ENCODE data around the gene ACD. TPM values are rescaled to one million over a fixed set of nuclear protein-coding genes. Genes with fewer than 3 reads are reported as not detected.
A peak's percentile ranks its signal among the peaks of the same experiment; 100 is the strongest.

Gene ACD
- total and polyA plus RNA-seq, 4 donors = 13.2 to 19.7 (median 15.9) TPM

DNA sequence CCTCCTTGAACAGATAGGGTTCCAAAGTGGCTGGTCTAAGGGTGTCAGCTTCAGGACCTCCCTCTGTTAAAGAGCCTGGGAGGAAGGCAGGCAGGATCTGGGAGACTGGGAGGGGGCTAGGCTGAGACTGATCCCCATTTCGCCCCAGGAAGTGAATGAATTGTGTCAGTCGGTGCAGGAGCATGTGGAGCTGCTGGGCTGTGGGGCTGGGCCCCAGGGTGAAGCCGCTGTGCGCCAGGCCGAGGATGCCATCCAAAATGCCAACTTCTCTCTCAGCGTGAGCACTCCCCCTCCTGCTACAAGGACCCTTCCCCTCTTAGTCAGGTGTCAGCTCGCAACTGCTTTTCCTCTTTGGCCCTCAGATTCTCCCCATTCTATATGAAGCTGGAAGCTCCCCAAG lies 9.0 kb downstream of the ACD start:
- Histone ChIP-seq H3K4me3 (no peak overlapping the region), H3K9ac (ENCODE audit: insufficient read depth in 1 of 2, low read length in 2 of 2) (no peak overlapping the region), H3K27ac (ENCODE audit: low read depth in 1 of 2, low read length in 1 of 2) (no peak overlapping the region), H3K27me3 (ENCODE audit: control insufficient read depth in 3 of 3, insufficient read depth in 3 of 3, low read length in 2 of 3) (peaks cover 0 to 61% (median 52%) of the 10 kb centered on the region in 3 donors), H3K9me3 (ENCODE audit: control insufficient read depth in 4 of 4, insufficient read depth in 3 of 4, low read length in 3 of 4) (no peaks in the 10 kb centered on the region), H3K36me3 (ENCODE audit: control insufficient read depth in 4 of 4, insufficient read depth in 4 of 4, low read length in 4 of 4) (no peaks in the 10 kb centered on the region), H3K4me1 (ENCODE audit: control insufficient read depth in 5 of 5, insufficient read depth in 5 of 5, low read length in 5 of 5) (peaks cover 0 to 8% (median 5%) of the 10 kb centered on the region in 5 donors)
- no peak for ATAC-seq (ENCODE audit: insufficient read depth, low FRiP score)
- WGBS, 2 donors = 92 to 95% methylated on average over 7 of the region's 7 CpGs
- TF ChIP-seq, protein P1, sequence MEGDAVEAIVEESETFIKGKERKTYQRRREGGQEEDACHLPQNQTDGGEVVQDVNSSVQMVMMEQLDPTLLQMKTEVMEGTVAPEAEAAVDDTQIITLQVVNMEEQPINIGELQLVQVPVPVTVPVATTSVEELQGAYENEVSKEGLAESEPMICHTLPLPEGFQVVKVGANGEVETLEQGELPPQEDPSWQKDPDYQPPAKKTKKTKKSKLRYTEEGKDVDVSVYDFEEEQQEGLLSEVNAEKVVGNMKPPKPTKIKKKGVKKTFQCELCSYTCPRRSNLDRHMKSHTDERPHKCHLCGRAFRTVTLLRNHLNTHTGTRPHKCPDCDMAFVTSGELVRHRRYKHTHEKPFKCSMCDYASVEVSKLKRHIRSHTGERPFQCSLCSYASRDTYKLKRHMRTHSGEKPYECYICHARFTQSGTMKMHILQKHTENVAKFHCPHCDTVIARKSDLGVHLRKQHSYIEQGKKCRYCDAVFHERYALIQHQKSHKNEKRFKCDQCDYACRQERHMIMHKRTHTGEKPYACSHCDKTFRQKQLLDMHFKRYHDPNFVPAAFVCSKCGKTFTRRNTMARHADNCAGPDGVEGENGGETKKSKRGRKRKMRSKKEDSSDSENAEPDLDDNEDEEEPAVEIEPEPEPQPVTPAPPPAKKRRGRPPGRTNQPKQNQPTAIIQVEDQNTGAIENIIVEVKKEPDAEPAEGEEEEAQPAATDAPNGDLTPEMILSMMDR (IDR thresholded peaks at IDR 0.05; ENCODE audit: control extremely low read depth, extremely low read depth) = no peak
- DNase-seq = no peak

- no peak overlapping the region for H3K9ac ChIP-seq (ENCODE audit: insufficient read depth in 1 of 2, low read length in 2 of 2)
- no peaks in the 10 kb centered on the region for H3K36me3 ChIP-seq (ENCODE audit: control insufficient read depth in 4 of 4, insufficient read depth in 4 of 4, low read length in 4 of 4)
- no peak overlapping the region for H3K4me3 ChIP-seq
- H3K27ac ChIP-seq (ENCODE audit: low read depth in 1 of 2, low read length in 1 of 2) = no peak overlapping the region
- TF ChIP-seq, protein P1 (IDR thresholded peaks at IDR 0.05; ENCODE audit: control extremely low read depth, extremely low read depth) = no peak
- 81 to 89% methylated on average over 8 of the region's 8 CpGs for WGBS, 2 donors
- H3K27me3 ChIP-seq (ENCODE audit: control insufficient read depth in 3 of 3, insufficient read depth in 3 of 3, low read length in 2 of 3) = peaks cover 0 to 63% (median 53%) of the 10 kb centered on the region in 3 donors
- no peaks in the 10 kb centered on the region for H3K9me3 ChIP-seq (ENCODE audit: control insufficient read depth in 4 of 4, insufficient read depth in 3 of 4, low read length in 3 of 4)
- DNase-seq (peak in 1 of 3 donors; percentile 10), ATAC-seq (ENCODE audit: insufficient read depth, low FRiP score) (no peak)
- peaks cover 0 to 8% (median 5%) of the 10 kb centered on the region in 5 donors for H3K4me1 ChIP-seq (ENCODE audit: control insufficient read depth in 5 of 5, insufficient read depth in 5 of 5, low read length in 5 of 5)
Observed at GRCh38 chr16:67650023-67650422, 10.0 kb downstream of the ACD start.

GRCh38 chr16:67649494-67649931 lies 10.5 kb downstream of the ACD start:
- peaks cover 0 to 62% (median 49%) of the 10 kb centered on the region in 3 donors for H3K27me3 ChIP-seq (ENCODE audit: control insufficient read depth in 3 of 3, insufficient read depth in 3 of 3, low read length in 2 of 3)
- H3K9me3 ChIP-seq (ENCODE audit: control insufficient read depth in 4 of 4, insufficient read depth in 3 of 4, low read length in 3 of 4) = no peaks in the 10 kb centered on the region
- ATAC-seq (ENCODE audit: insufficient read depth, low FRiP score) (no peak), DNase-seq (peak in 1 of 3 donors; percentile 17)
- no peak overlapping the region for H3K4me3 ChIP-seq
- 54 to 79% methylated on average over 34 of the region's 34 CpGs for WGBS, 2 donors
- peaks cover 0 to 9% (median 5%) of the 10 kb centered on the region in 5 donors for H3K4me1 ChIP-seq (ENCODE audit: control insufficient read depth in 5 of 5, insufficient read depth in 5 of 5, low read length in 5 of 5)
- H3K9ac ChIP-seq (ENCODE audit: insufficient read depth in 1 of 2, low read length in 2 of 2) = no peak overlapping the region
- no peak overlapping the region for H3K27ac ChIP-seq (ENCODE audit: low read depth in 1 of 2, low read length in 1 of 2)
- H3K36me3 ChIP-seq (ENCODE audit: control insufficient read depth in 4 of 4, insufficient read depth in 4 of 4, low read length in 4 of 4) = no peaks in the 10 kb centered on the region
- TF ChIP-seq, protein P1 (IDR thresholded peaks at IDR 0.05; ENCODE audit: control extremely low read depth, extremely low read depth) = no peak
